Measurements from ENCODE around the gene RAB1B. TPM values are rescaled to one million over a fixed set of nuclear protein-coding genes. Genes with fewer than 3 reads are reported as not detected.
"Not testable (repeated sequence)": the region's sequence is repeated elsewhere in the genome, so short reads cannot be mapped to it uniquely, and the experiment has no call there.

Gene RAB1B
- total RNA-seq, 2 donors from 2014 or later = 72.8 to 89.1 TPM

DNA sequence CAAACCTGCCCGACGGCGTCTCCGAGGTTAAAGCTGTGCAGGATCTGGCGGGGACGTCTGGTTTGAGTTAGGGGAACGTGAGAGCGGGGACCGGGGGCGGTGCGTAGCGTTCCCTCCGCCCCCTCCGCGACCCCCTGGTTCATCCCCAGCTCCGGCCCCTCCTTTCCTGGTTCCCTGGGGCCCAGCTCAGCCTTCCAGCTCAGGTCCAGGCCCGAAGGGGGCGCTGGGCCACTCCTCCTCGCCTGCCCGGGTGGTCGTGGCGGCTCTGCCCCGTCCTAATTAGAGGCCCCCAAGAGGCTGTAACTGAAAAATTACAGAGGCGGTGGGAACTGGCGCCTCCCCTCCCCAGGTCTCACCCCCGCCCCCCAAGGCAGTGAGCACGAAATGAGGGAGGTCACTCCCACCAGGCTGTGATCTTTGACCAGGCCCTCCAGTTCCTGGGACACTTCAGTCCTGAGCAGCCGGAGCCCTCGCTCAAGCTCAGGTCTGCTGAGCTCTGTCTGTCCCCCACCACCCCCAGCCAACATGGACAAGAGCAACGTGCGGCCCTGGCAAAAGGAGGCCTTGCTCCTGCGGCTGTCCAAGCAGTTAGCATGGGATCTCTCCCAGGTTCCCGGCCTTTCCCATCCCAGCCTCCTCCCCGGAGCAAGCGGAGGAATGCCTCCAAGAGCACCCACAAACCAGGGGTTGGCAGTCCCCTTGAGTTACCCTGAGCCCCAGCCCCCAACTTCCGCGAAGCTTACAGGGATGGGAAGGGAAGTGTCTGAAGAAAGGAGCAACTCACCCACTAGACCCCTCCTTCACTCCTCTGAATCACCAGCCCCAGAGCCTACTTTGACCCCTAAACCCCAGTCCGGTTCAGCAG lies 45.1 kb downstream of the RAB1B start:
- ATAC-seq (no peak), DNase-seq (no peak)
- no peaks in the 10 kb centered on the region for H3K27me3 Mint-ChIP-seq
- no peaks in the 10 kb centered on the region for H3K36me3 Mint-ChIP-seq (ENCODE audit: low read depth)
- no peaks in the 10 kb centered on the region for H3K9me3 ChIP-seq (ENCODE audit: control insufficient read depth, low read length, poor library complexity, severe bottlenecking)
- peak overlapping the region; percentile 88 for H3K27ac Mint-ChIP-seq
- peaks cover 18% of the 10 kb centered on the region for H3K4me1 Mint-ChIP-seq
- peak overlapping the region; percentile 95 for H3K4me3 Mint-ChIP-seq

DNA sequence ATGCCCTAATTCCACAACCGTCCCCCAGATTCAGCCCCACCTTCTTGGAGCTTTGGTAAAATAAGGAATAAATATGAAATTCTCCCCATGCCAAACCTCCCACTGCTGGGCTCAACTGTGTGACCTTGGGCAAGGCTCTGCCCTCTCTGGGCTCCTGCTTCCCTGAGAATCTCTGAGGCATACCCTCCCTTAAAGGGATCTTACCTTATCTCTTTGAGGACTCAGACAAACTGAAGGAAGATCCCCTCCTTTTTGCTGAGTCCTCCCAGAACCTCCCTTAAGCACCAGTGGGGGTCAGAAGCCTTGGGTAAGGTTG lies 45.7 kb downstream of the RAB1B start:
- H3K9me3 ChIP-seq (ENCODE audit: control insufficient read depth, low read length, poor library complexity, severe bottlenecking) = no peaks in the 10 kb centered on the region
- H3K36me3 Mint-ChIP-seq (ENCODE audit: low read depth) = no peaks in the 10 kb centered on the region
- H3K4me3 Mint-ChIP-seq = peak overlapping the region; percentile 65
- DNase-seq = no peak
- H3K27me3 Mint-ChIP-seq = no peaks in the 10 kb centered on the region
- H3K27ac Mint-ChIP-seq = no peak overlapping the region
- H3K4me1 Mint-ChIP-seq = peaks cover 22% of the 10 kb centered on the region
- ATAC-seq = no peak

- Mint-ChIP-seq H3K4me3 (no peak overlapping the region), H3K27ac (peak overlapping the region; percentile 62), H3K36me3 (ENCODE audit: low read depth) (no peaks in the 10 kb centered on the region), H3K4me1 (peaks cover 22% of the 10 kb centered on the region), H3K27me3 (no peaks in the 10 kb centered on the region)
- ATAC-seq = no peak
- no peak for DNase-seq
- no peaks in the 10 kb centered on the region for H3K9me3 ChIP-seq (ENCODE audit: control insufficient read depth, low read length, poor library complexity, severe bottlenecking)
These were observed 46.4 kb downstream of the RAB1B start for GRCh38 chr11:66314561-66315497.

- H3K4me3 Mint-ChIP-seq = no peak overlapping the region
- no peak for ATAC-seq
- no peaks in the 10 kb centered on the region for H3K27me3 Mint-ChIP-seq
- H3K9me3 ChIP-seq (ENCODE audit: control insufficient read depth, low read length, poor library complexity, severe bottlenecking) = no peaks in the 10 kb centered on the region
- no peaks in the 10 kb centered on the region for H3K36me3 Mint-ChIP-seq (ENCODE audit: low read depth)
- H3K4me1 Mint-ChIP-seq = peaks cover 22% of the 10 kb centered on the region
- peak overlapping the region; percentile 62 for H3K27ac Mint-ChIP-seq
- no peak for DNase-seq
These were observed 47.1 kb downstream of the RAB1B start for GRCh38 chr11:66315498-66315885.

GRCh38 chr11:66315921-66316811 lies 47.7 kb downstream of the RAB1B start:
- no peaks in the 10 kb centered on the region for H3K36me3 Mint-ChIP-seq (ENCODE audit: low read depth)
- H3K9me3 ChIP-seq (ENCODE audit: control insufficient read depth, low read length, poor library complexity, severe bottlenecking) = no peaks in the 10 kb centered on the region
- DNase-seq (no peak), ATAC-seq (no peak)
- H3K4me3 Mint-ChIP-seq = no peak overlapping the region
- peaks cover 22% of the 10 kb centered on the region for H3K4me1 Mint-ChIP-seq
- no peaks in the 10 kb centered on the region for H3K27me3 Mint-ChIP-seq
- H3K27ac Mint-ChIP-seq = peak overlapping the region; percentile 62

DNA sequence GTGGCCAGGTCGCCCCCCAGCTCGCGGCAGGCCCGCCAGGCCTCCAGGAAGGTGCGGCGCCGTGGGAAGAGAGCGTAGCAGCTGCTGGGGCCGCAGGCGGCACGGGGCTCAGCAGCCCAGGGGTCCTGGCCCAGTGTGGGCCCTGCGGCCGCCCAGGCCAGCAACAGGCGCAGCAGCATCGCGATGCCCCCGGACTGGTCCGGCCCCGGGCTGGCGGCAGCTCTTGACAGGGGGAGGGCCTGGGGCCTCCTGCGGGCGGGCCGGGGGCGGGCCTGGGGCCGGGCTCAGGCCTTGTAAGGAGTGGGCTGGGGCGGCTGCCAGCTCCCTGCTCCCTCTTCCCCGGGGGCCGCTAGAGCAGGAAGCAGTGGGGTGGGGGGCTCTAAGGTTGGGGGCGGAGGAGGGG lies 48.4 kb downstream of the RAB1B start, which contains the start of gene CD248:
TSS of gene CD248 (minus strand) at position 196 of the 403 bp plus-strand sequence. CDS start at position 179, 17 bp downstream.
- Mint-ChIP-seq H3K4me1 (peaks cover 21% of the 10 kb centered on the region), H3K36me3 (ENCODE audit: low read depth) (no peaks in the 10 kb centered on the region), H3K27me3 (no peaks in the 10 kb centered on the region), H3K4me3 (no peak within 1 kb of the TSS), H3K27ac (no peak within 1 kb of the TSS)
- H3K9me3 ChIP-seq (ENCODE audit: control insufficient read depth, low read length, poor library complexity, severe bottlenecking) = no peaks in the 10 kb centered on the region
- no peak for DNase-seq
- ATAC-seq = no peak

GRCh38 chr11:66317322-66317722 lies 48.9 kb downstream of the RAB1B start:
- Mint-ChIP-seq H3K27me3 (no peaks in the 10 kb centered on the region), H3K4me1 (peaks cover 17% of the 10 kb centered on the region), H3K27ac (no peak overlapping the region), H3K4me3 (no peak overlapping the region), H3K36me3 (ENCODE audit: low read depth) (no peaks in the 10 kb centered on the region)
- ATAC-seq (no peak), DNase-seq (no peak)
- no peaks in the 10 kb centered on the region for H3K9me3 ChIP-seq (ENCODE audit: control insufficient read depth, low read length, poor library complexity, severe bottlenecking)

DNA sequence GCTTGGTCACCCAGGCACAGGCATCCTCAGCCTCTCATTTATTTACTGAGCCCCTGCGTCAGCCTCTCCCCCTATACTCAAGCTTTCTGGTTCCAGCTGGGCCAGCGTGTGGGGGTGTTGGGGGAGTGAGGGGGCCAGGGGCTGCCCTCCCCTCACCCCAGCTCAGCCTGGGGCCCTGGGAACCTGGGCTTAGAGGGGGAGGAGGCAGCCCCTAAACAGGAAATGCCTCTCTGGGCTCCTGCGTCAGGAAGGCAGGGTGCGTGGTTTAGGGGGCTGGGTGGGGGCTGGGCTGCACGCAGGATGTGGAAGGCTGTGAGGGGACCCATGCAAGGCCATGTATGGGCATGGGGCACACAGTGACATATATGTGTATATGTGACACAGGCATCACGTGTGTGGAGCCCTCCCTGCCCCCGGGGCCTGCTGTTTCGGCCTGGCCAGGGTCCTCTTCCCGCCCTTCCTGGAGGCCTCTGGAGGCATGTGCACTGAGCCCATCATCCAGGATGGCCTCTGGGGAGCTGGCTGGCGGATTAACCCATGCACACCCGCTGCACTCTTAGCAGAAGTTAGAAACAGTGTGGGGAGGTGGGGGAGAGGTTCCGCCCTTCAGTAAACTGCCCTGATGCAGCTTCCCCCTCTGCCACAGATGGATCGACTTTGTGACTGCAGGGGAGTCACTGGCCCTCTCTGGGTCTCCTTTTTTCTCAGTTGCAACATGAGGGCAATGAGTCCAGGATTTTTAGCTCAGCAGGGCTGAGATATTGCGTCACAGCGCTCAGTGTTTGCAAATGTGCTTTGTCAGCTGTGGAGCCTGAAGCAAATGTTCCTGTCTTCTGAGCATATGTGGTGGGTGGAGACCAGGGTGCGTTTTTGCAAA lies 49.5 kb downstream of the RAB1B start:
- ATAC-seq (peak; percentile 79), DNase-seq (no peak)
- H3K9me3 ChIP-seq (ENCODE audit: control insufficient read depth, low read length, poor library complexity, severe bottlenecking) = no peaks in the 10 kb centered on the region
- Mint-ChIP-seq H3K27me3 (no peaks in the 10 kb centered on the region), H3K4me3 (peak overlapping the region; percentile 45), H3K4me1 (peaks cover 15% of the 10 kb centered on the region), H3K36me3 (ENCODE audit: low read depth) (no peaks in the 10 kb centered on the region), H3K27ac (no peak overlapping the region)

GRCh38 chr11:66318600-66318970 lies 50.1 kb downstream of the RAB1B start:
- DNase-seq = no peak
- peaks cover 15% of the 10 kb centered on the region for H3K4me1 Mint-ChIP-seq
- peak overlapping the region; percentile 45 for H3K4me3 Mint-ChIP-seq
- H3K36me3 Mint-ChIP-seq (ENCODE audit: low read depth) = no peaks in the 10 kb centered on the region
- H3K27ac Mint-ChIP-seq = no peak overlapping the region
- no peaks in the 10 kb centered on the region for H3K27me3 Mint-ChIP-seq
- no peak for ATAC-seq
- no peaks in the 10 kb centered on the region for H3K9me3 ChIP-seq (ENCODE audit: control insufficient read depth, low read length, poor library complexity, severe bottlenecking)

DNA sequence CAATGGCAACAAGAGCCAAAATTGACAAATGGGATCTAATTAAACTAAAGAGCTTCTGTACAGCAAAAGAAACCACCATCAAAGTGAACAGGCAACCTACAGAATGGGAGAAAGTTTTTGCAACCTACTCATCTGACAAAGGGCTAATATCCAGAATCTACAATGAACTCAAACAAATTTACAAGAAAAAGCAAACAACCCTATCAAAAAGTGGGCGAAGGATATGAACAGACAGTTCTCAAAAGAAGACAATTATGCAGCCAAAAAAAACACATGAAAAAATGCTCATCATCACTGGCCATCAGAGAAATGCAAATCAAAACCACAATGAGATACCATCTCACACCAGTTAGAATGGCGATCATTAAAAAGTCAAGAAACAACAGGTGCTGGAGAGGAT lies 51.9 kb downstream of the RAB1B start:
- H3K27ac Mint-ChIP-seq = not testable (repeated sequence)

DNA sequence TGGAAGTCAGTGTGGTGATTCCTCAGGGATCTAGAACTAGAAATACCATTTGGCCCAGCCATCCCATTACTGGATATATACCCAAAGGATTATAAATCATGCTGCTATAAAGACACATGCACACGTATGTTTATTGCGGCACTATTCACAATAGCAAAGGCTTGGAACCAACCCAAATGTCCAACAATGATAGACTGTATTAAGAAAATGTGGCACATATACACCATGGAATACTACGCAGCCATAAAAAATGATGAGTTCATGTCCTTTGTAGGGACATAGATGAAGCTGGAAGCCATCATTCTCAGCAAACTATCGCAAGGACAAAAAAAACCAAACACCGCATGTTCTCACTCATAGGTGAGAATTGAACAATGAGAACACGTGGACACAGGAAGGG lies 52.3 kb downstream of the RAB1B start:
- not testable (repeated sequence) for H3K4me1 Mint-ChIP-seq; ATAC-seq; H3K27me3 Mint-ChIP-seq; H3K4me3 Mint-ChIP-seq; DNase-seq; H3K9me3 ChIP-seq (ENCODE audit: control insufficient read depth, low read length, poor library complexity, severe bottlenecking); H3K36me3 Mint-ChIP-seq (ENCODE audit: low read depth); H3K27ac Mint-ChIP-seq

More for the DNA sequence above, 51.9 kb downstream of the RAB1B start:
- not testable (repeated sequence) for H3K4me1 Mint-ChIP-seq; H3K27me3 Mint-ChIP-seq; ATAC-seq; H3K9me3 ChIP-seq (ENCODE audit: control insufficient read depth, low read length, poor library complexity, severe bottlenecking); H3K36me3 Mint-ChIP-seq (ENCODE audit: low read depth); DNase-seq
- H3K4me3 Mint-ChIP-seq = peak overlapping the region; percentile 4

DNA sequence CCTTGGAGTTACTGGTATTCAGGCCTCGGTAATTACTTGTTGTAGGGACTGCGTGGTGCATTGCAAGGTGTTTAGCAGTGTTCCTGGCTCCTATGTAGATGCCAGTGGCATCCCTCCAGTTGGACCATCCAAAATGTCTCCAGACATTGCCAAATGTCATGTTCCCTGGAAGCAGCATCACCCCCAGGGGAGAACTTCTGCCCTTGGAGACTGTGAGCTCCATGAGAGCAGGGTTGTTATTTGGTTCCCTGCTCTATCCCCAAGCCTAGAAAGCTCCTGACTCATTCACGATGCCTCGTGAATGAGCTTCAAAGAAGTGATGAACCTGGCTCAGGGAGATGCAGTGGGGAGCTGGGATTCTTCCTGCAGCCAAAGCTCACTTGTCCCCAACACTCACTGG lies 53.2 kb downstream of the RAB1B start:
- no peak for DNase-seq
- Mint-ChIP-seq H3K27me3 (no peaks in the 10 kb centered on the region), H3K4me1 (peaks cover 14% of the 10 kb centered on the region), H3K36me3 (ENCODE audit: low read depth) (no peaks in the 10 kb centered on the region), H3K4me3 (no peak overlapping the region), H3K27ac (no peak overlapping the region)
- ATAC-seq = no peak
- no peaks in the 10 kb centered on the region for H3K9me3 ChIP-seq (ENCODE audit: control insufficient read depth, low read length, poor library complexity, severe bottlenecking)

All from T-helper 17 cell (primary cell).